ENCODE results near the gene MCTP2.
"Not testable (repeated sequence)": the region's sequence is repeated elsewhere in the genome, so short reads cannot be mapped to it uniquely, and the experiment has no call there.

MCTP2 gene

GRCh38 chr15:94457661-94458060 is 226.3 kb downstream of the MCTP2 start:
- DNase-seq: no peak

GRCh38 chr15:94460624-94461023 is 229.3 kb downstream of the MCTP2 start:
- DNase-seq: no peak

- DNase-seq: no peak
Measured at GRCh38 chr15:94467034-94467433, 235.7 kb downstream of the MCTP2 start.

GRCh38 chr15:94470492-94470891 is 239.1 kb downstream of the MCTP2 start:
- no peak for DNase-seq

GRCh38 chr15:94476686-94477085 is 245.3 kb downstream of the MCTP2 start:
- no peak for DNase-seq

- DNase-seq: no peak
Measured at GRCh38 chr15:94477913-94478553, 246.7 kb downstream of the MCTP2 start.

- DNase-seq: no peak
Measured at GRCh38 chr15:94478763-94479162, 247.4 kb downstream of the MCTP2 start.

- no peak for DNase-seq
Measured at GRCh38 chr15:94480289-94480834, 249.0 kb downstream of the MCTP2 start.

GRCh38 chr15:94485148-94485719 is 253.9 kb downstream of the MCTP2 start:
- DNase-seq: no peak

- no peak for DNase-seq
Measured at GRCh38 chr15:94487635-94488034, 256.3 kb downstream of the MCTP2 start.

GRCh38 chr15:94493176-94493575 is 261.8 kb downstream of the MCTP2 start:
- DNase-seq: no peak

- DNase-seq: not testable (repeated sequence)
Measured at GRCh38 chr15:94493586-94493985, 262.2 kb downstream of the MCTP2 start.

GRCh38 chr15:94494732-94495131 is 263.4 kb downstream of the MCTP2 start:
- no peak for DNase-seq

- DNase-seq: no peak
Measured at GRCh38 chr15:94503293-94503692, 271.9 kb downstream of the MCTP2 start.

- no peak for DNase-seq
Measured at GRCh38 chr15:94509259-94509658, 277.9 kb downstream of the MCTP2 start.

GRCh38 chr15:94522125-94522524 is 290.8 kb downstream of the MCTP2 start:
- DNase-seq: no peak

GRCh38 chr15:94523873-94524272 is 292.5 kb downstream of the MCTP2 start:
- no peak for DNase-seq

GRCh38 chr15:94524565-94524964 is 293.2 kb downstream of the MCTP2 start:
- DNase-seq: no peak

GRCh38 chr15:94526071-94526689 is 294.8 kb downstream of the MCTP2 start:
- no peak for DNase-seq

GRCh38 chr15:94532226-94532625 is 300.9 kb downstream of the MCTP2 start:
- DNase-seq: no peak

Measured in stimulated activated CD4-positive, alpha-beta T cell treated with anti-CD3 and anti-CD28 coated beads, Interleukin-4, amount 100 ng/mL, for 4 hours (primary cell).